CD4-positive, alpha-beta T cell treated with Interleukin-21 for 1 hour (primary cell): ENCODE results near the gene TTC39B.

Experiments
- DNase-seq: peaks from one replicate; pipeline ENCODE4 v3.0.0-alpha.2; 2020

The TTC39B gene

GRCh38 chr9:15121630-15122029 lies 185.4 kb downstream of the TTC39B start:
- peak; percentile 2 for DNase-seq

GRCh38 chr9:15116130-15116580 lies 190.9 kb downstream of the TTC39B start:
- DNase-seq = no peak

GRCh38 chr9:15115702-15116101 lies 191.3 kb downstream of the TTC39B start:
- DNase-seq = no peak

GRCh38 chr9:15115041-15115440 lies 192.0 kb downstream of the TTC39B start:
- DNase-seq = no peak
